GM10847 (cell line): Measurements from ENCODE around the gene FIS1.

Experiments used
- POLR2A ChIP-seq: IDR thresholded peaks from 2 replicates; pipeline ENCODE4 v1.6.1; 2011; ENCODE audit not compliant: insufficient read length; ENCODE audit errors: extremely low read depth

FIS1 gene

GRCh38 chr7:101244375-101245146 is at the start of gene FIS1:
Gene FIS1 (minus strand): TSS chr7:101245081. CDS start chr7:101245004, 77 bp downstream.
- TF ChIP-seq POLR2A = peak; percentile 69

DNA sequence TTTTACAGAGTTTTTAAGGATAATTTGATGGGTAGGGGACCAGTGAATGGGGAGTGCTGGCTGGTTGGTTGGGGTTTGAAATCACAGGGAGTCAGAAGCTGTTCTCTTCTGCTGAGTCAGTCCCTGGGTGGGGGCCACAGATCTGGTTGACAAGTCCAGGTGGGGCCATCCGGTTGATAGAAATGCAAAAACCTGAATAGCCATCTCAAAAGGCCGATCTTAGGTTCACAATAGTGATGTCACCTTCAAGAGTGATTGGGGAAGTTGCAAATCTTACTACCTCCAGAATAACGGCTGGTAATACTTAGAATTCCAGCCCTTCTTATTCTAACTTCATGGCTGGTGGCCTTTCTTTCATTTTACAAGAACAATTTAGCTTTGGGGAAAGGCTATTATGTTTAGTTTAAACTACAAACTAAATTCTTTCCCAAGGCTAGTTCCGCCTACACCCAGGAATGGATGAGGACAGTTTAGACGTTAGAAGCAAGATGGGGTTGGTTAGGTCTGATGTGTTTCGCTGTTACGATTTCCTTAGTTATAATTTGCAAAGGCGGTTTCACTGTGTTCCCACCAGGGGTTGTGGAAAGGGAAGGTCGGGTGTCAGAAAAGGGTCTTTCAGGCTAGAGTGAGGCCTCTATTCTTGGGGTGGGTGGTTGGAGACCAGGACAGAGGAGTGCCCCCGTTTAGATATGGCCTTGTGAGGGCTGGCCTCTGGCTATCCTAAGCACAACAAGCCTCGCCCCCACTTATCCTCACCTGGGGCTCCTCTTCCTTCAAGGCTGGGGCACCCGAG is 49.4 kb upstream of the FIS1 start:
- TF ChIP-seq POLR2A = no peak

- no peak for TF ChIP-seq POLR2A
These were observed 43.6 kb upstream of the FIS1 start for GRCh38 chr7:101288439-101288838.

DNA sequence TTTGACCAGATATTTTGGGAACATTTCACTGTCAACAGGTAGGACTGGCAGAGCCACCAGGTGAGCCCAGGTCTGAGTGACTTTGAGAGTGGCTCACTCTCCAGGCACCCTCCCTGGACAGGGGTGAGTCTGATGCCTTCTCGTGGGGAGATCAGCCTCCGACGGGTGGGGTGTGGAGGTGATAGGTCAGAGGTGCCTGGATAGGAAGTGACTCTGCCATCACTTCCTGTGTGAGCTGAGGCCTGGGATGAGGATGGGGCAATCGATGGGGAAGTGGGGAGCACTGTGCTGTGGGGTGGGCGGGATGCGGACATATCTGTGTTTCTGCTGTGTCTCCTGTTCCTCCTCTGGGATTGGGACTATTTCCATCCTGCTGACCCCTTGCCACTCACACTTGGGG is 42.2 kb upstream of the FIS1 start:
- TF ChIP-seq POLR2A = no peak

DNA sequence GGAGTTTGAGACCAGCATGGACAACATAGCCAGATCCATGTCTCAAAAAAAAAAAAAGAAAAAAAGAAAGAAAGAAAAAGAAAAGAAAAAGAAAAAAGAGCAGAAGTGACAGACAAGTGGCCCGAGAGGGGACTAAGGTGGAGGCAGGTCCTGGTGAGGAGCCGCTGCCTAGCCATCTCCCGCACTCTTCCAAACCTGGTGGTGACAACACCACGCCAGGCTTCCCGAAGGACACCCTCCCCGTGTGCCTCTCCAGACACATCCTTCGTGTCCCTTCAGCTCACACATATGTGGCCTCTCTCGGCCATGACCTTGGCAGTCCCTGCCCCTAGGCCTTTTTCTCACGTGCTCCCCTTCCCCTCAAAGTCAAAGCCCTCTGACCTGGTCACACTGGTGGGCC is 40.3 kb upstream of the FIS1 start:
- TF ChIP-seq POLR2A = no peak

DNA sequence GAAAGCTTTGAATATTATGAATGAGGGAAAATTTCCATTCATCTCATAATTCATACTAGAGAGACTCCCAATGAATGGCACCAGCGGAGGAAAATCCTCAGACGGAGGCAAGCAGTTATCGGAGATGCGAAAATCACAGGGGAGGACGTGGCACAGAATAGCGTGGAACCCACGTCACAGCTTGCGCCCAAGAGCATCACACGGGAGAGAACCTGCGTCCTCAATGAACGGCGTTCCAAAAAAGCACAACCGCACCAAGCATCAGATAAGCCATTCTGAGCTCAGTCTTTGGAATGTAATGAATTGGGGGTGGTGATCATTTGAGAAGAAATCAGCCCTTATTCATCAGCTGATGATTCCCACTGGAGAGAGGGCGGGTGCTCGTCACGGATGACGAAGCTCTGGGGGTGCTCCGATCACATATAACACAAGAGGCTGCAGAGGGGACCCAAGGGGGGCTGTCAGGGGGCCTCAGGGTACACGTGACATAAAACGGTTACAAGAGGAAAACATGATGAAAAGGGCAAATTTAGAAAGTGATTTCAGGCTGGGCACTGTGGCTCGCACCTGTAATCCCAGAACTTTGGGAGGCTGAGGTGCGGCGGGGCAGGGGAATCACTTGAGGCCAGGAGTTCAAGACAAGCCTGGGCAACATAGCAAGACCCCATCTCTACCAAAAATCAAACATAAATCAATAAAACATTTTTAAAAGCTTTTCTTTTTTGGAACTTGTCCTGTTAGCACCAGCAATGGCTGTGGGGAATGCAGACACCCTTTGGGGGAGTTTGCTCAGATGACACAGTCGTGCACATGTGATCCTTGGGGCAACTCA is 33.8 kb upstream of the FIS1 start:
- TF ChIP-seq POLR2A = no peak

- no peak for TF ChIP-seq POLR2A
These were observed 32.3 kb upstream of the FIS1 start for GRCh38 chr7:101277155-101277554.

GRCh38 chr7:101273206-101273605 is 28.3 kb upstream of the FIS1 start:
- no peak for TF ChIP-seq POLR2A

- TF ChIP-seq POLR2A = no peak
These were observed 26.1 kb upstream of the FIS1 start for GRCh38 chr7:101271021-101271420.

- TF ChIP-seq POLR2A = no peak
These were observed 24.8 kb upstream of the FIS1 start for GRCh38 chr7:101269664-101270063.

DNA sequence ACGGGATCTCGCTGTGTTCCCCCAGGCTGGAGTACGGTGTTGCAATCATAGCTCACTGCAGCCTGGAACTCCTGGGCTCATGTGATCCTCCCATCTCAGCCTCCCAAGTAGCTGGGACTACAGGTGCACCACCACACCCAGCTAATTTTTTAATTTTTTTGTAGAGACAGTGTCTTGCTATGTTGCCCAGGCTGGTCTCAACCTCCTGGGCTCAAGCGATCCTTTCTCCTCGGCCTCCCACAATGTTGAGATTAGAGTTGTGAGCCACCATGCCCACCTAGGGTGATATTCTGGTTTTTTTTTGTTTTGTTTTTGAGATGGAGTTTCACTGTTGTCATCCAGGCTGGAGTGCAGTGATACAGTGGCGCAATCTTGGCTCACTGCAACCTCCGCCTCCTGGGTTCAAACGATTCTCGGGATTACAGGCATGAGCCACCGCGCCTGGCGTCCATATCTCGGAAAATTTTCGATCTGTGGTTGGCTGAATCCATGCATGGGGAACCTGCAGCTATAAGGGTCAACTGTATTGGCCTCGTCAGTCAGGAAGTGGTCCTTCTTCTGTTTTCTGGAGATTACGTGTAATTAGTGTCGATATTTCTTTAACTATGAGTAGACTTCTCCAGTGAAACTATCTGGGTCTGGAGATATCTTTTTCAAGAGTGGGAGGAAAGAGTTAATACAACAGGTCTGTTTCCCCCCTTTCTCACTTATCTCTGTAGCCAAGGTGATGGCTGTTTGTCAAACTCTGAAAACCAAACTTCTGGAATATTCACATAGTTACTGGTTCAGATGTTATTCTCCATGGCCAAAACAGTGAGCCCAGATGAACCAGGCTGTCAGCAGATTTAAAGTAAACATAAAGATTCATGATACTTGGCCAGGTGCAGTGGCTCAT is 21.0 kb upstream of the FIS1 start:
- TF ChIP-seq POLR2A = no peak

- TF ChIP-seq POLR2A = no peak
These were observed 13.4 kb upstream of the FIS1 start for GRCh38 chr7:101258243-101258731.

DNA sequence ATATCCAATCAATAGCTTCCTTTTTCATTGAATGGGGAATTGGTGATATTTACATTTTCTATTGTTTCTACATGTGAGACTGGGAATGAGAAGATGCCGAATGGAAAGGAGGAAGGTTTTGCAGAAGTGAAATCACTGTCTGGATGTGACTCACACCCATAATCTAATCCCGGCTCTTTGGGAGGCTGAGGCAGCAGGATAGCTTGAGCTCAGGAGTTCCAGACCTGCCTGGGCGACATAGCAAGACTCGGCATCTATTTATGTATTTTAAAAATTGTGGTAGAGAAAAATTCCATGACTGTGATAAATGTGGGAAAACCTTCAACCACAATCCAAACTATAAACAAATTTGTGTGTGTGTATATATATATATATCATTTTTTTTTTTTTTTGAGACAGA is 10.9 kb upstream of the FIS1 start:
- TF ChIP-seq POLR2A = no peak

GRCh38 chr7:101251871-101252659 is 7.2 kb upstream of the FIS1 start:
- peak; percentile 54 for TF ChIP-seq POLR2A
